Esophagus muscularis mucosa (tissue), 4 donors: Measurements from ENCODE around the gene IQCM. TPM values are rescaled to one million over a fixed set of nuclear protein-coding genes. Genes with fewer than 3 reads are reported as not detected.

Source experiments
- DNase-seq: peaks from one replicate; pipeline ENCODE4 v3.0.0-alpha.2; 2017; ENCODE audit errors: extremely low spot score
- H3K27ac ChIP-seq, 4 donors: fragments of 200-600 bp; sonication (generic); replicated peaks in 1 of 4; 1 replicate in 3 of 4; 2 replicates in 1 of 4; pipeline ENCODE4 v1.5.1; 2016 to 2019; ENCODE audit warnings: mild to moderate bottlenecking in 1 of 4
- H3K27me3 ChIP-seq, 4 donors: fragments of 200-600 bp; sonication (generic); one replicate each; pipeline versions ENCODE4 v1.5.1 to v1.6.0; 2016 to 2019
- H3K36me3 ChIP-seq, 4 donors: fragments of 200-600 bp; sonication (generic); one replicate each; pipeline ENCODE4 v1.5.1; 2016 to 2019
- H3K4me1 ChIP-seq, 4 donors: fragments of 200-600 bp; sonication (generic); one replicate each; pipeline ENCODE4 v1.5.1; 2016 to 2019
- H3K4me3 ChIP-seq, 4 donors: fragments of 200-600 bp; sonication (generic); 1 replicate in 2 of 4; 2 replicates in 2 of 4; pipeline ENCODE4 v1.5.1; 2016 to 2019; ENCODE audit warnings: mild to moderate bottlenecking in 4 of 4, moderate library complexity in 1 of 4
- H3K9me3 ChIP-seq, 4 donors: fragments of 200-600 bp; sonication (generic); 1 replicate in 3 of 4; 2 replicates in 1 of 4; pipeline ENCODE4 v1.5.1; 2016 to 2019
- CTCF ChIP-seq, 3 experiments: fragments of 200-600 bp in 2 of 3; fragments of 450-650 bp in 1 of 3; sonication (generic) in 2 of 3; IDR thresholded peaks; one replicate each; pipeline ENCODE4 v1.5.1; 2017 to 2019; ENCODE audit warnings: antibody characterized with exemption in 3 of 3, mild to moderate bottlenecking in 2 of 3, moderate library complexity in 1 of 3
- EP300 ChIP-seq: sonication (generic); formaldehyde crosslinking; IDR thresholded peaks from one replicate; pipeline ENCODE4 v1.6.1; 2017; ENCODE audit warnings: antibody characterized with exemption
- POLR2A ChIP-seq: fragments of 450-650 bp; IDR thresholded peaks from one replicate; pipeline ENCODE4 v1.6.1; 2017; ENCODE audit warnings: antibody characterized with exemption, moderate library complexity, mild to moderate bottlenecking, low read depth
- POLR2AphosphoS5 ChIP-seq, 2 donors: sonication (generic); formaldehyde crosslinking; IDR thresholded peaks; one replicate each; pipeline ENCODE4 v1.6.1; 2017; ENCODE audit warnings: antibody characterized with exemption in 2 of 2
- WGBS: methylation state at CpG from one replicate; pipeline ENCODE4 v1.1.5; 2018; 5-methylcytosine and 5-hydroxymethylcytosine counted together
- intact Hi-C: fragments of 100-400 bp; cut with DNase I; formaldehyde crosslinking; loops from one replicate; pipeline ENCODE4 v1.15.1; 2023
- total RNA-seq, 4 donors: library from RNA; depleted of rRNA; stranded (reverse); fragments of >200 nt; gene quantifications; one replicate each; pipeline versions ENCODE4 v1.1.0 to v1.2.1, GENCODE V29; 2016

The IQCM gene
- total RNA-seq, 4 donors from 2014 or later, result not detected

DNA sequence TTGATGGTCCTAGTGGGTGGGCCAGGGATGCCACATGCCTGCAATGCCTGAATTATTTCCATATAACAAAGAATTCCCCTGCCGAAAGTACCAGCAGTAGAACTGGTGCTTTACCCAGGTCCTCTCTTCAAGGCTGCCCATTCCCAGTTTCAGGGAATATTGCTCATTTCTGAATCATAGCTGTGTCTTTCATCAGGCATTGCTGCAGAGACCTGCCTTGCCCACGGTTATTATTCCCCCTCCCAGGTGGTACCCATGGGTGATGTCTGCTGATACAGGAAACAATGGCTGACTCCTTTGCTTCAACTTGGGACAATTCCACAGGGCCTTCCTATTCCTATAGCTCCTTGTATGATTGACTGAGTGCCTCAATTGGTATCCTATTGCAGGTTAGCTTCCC is 9.7 kb upstream of the IQCM start:
- Histone ChIP-seq H3K27ac (no peak overlapping the region), H3K4me1 (peaks cover 0 to 4% (median 0%) of the 10 kb centered on the region in 4 donors), H3K27me3 (no peaks in the 10 kb centered on the region), H3K9me3 (no peaks in the 10 kb centered on the region), H3K36me3 (no peaks in the 10 kb centered on the region), H3K4me3 (no peak overlapping the region)
- DNase-seq, result no peak
- WGBS, result 83% methylated on average over 1 of the region's 2 CpGs
- intact Hi-C loops, result no loop called here
- TF ChIP-seq EP300 (no peak), CTCF (IDR thresholded peaks at IDR 0.05) (no peak), POLR2A (no peak), POLR2AphosphoS5 (IDR thresholded peaks at IDR 0.05) (no peak)

GRCh38 chr4:149823769-149824221 is 8.2 kb upstream of the IQCM start:
- Histone ChIP-seq H3K27ac (no peak overlapping the region), H3K4me1 (peaks cover 0 to 4% (median 0%) of the 10 kb centered on the region in 4 donors), H3K27me3 (no peaks in the 10 kb centered on the region), H3K9me3 (no peaks in the 10 kb centered on the region), H3K4me3 (no peak overlapping the region), H3K36me3 (no peaks in the 10 kb centered on the region)
- intact Hi-C loops, result no loop called here
- DNase-seq, result no peak
- no peak for TF ChIP-seq POLR2AphosphoS5 (IDR thresholded peaks at IDR 0.05)
- TF ChIP-seq EP300, result no peak
- 37% methylated on average over 4 of the region's 4 CpGs for WGBS

- TF ChIP-seq CTCF (IDR thresholded peaks at IDR 0.05) (no peak), POLR2AphosphoS5 (IDR thresholded peaks at IDR 0.05) (no peak), POLR2A (no peak), EP300 (no peak)
- no peak overlapping the region for H3K4me3 ChIP-seq
- H3K36me3 ChIP-seq, result no peaks in the 10 kb centered on the region
- no peaks in the 10 kb centered on the region for H3K27me3 ChIP-seq
- peaks cover 0 to 8% (median 2%) of the 10 kb centered on the region in 4 donors for H3K9me3 ChIP-seq
- no peaks in the 10 kb centered on the region for H3K4me1 ChIP-seq
- H3K27ac ChIP-seq, result no peak overlapping the region
- DNase-seq, result no peak
- 46% methylated on average over 2 of the region's 2 CpGs for WGBS
- intact Hi-C loops, result no loop called here
Observed at GRCh38 chr4:149801416-149801815, 14.2 kb downstream of the IQCM start.

DNA sequence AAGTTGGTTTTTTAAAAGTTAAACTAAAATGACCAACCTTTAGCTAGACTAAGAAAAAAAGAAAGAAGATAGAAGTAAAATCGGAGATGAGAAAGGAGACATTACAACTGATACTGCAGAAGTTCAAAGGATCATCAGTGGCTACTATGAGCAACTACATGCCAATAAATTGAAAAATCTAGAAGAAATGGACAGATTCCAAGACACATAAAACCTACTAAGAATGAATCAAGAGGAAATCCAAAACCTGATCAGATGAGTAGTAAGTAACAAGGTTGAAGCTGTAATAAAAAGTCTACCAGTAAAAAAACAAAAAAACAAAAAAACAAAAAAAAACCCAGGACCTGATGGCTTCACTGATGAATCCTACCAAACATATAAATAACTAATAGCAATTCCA is 16.1 kb downstream of the IQCM start:
- intact Hi-C loops, result no loop called here
- H3K4me3 ChIP-seq, result no peak overlapping the region
- peaks cover 0 to 8% (median 2%) of the 10 kb centered on the region in 4 donors for H3K9me3 ChIP-seq
- no peak for DNase-seq
- TF ChIP-seq POLR2AphosphoS5 (IDR thresholded peaks at IDR 0.05), result no peak
- no peak for TF ChIP-seq CTCF (IDR thresholded peaks at IDR 0.05)
- no peak for TF ChIP-seq POLR2A
- no peak for TF ChIP-seq EP300
- H3K27me3 ChIP-seq, result no peaks in the 10 kb centered on the region
- H3K4me1 ChIP-seq, result no peaks in the 10 kb centered on the region
- 91% methylated on average over 1 of the region's 1 CpG for WGBS
- no peaks in the 10 kb centered on the region for H3K36me3 ChIP-seq
- no peak overlapping the region for H3K27ac ChIP-seq

DNA sequence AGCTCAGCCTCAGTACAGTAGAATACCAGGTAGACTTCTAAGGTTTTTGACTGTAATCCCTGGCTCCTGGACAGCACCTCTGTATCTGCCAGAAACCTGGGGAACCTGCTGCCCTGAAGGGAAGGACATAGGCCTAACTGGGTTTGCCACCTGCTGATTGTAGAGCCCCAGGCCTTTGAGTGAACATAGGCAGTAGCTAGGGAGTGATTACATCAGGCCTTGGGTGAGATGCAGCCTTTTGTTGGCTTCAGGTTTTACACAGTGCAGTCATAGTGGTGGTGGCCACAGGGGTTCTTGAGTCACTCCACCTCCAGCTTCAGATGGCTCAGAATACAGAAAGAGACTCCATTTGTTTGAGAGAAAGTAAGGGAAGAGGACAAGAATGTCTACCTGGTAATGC is 19.3 kb downstream of the IQCM start:
- no peaks in the 10 kb centered on the region for H3K27me3 ChIP-seq
- H3K27ac ChIP-seq, result no peak overlapping the region
- no peak for DNase-seq
- intact Hi-C loops, result no loop called here
- no peaks in the 10 kb centered on the region for H3K9me3 ChIP-seq
- H3K4me3 ChIP-seq, result no peak overlapping the region
- TF ChIP-seq POLR2AphosphoS5 (IDR thresholded peaks at IDR 0.05), result no peak
- no peaks in the 10 kb centered on the region for H3K36me3 ChIP-seq
- no peaks in the 10 kb centered on the region for H3K4me1 ChIP-seq

DNA sequence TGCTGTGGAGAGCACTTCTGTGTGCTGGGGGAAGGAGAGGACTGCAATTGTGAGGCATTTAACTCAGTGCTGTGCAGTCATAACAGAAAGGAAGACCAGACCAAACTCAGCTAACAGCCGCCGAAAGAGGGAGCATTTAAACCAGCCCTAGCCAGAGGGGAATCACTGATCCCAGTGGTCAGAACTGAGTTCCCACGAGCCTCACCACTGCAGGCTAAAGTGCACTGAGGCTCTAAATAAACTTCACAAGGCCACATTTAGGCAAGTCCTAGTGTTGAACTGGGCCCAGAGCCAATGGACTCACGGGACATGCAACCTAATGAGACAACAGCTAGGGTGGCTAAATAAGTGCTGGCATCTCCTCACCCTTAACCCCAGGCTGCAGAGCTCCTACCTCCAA is 20.4 kb downstream of the IQCM start:
- WGBS, result 59% methylated on average over 4 of the region's 4 CpGs

More for the DNA sequence above, 20.4 kb downstream of the IQCM start:
- no peaks in the 10 kb centered on the region for H3K4me1 ChIP-seq
- no peaks in the 10 kb centered on the region for H3K27me3 ChIP-seq
- intact Hi-C loops, result no loop called here
- no peak overlapping the region for H3K27ac ChIP-seq
- no peak for TF ChIP-seq POLR2AphosphoS5 (IDR thresholded peaks at IDR 0.05)
- TF ChIP-seq EP300, result no peak
- TF ChIP-seq POLR2A, result no peak
- TF ChIP-seq CTCF (IDR thresholded peaks at IDR 0.05), result no peak
- DNase-seq, result no peak
- H3K9me3 ChIP-seq, result no peaks in the 10 kb centered on the region
- no peaks in the 10 kb centered on the region for H3K36me3 ChIP-seq
- no peak overlapping the region for H3K4me3 ChIP-seq
